Activated CD4-positive, alpha-beta T cell treated with anti-CD3 and anti-CD28 coated beads for 4 hours (primary cell): ENCODE results near the gene HHAT.

Experiments
- DNase-seq, 2 donors: peaks; one replicate each; pipeline ENCODE4 v3.0.0-alpha.2; 2020

Gene HHAT

GRCh38 chr1:210500831-210501230, 172.1 kb downstream of the HHAT start:
- DNase-seq: no peak

GRCh38 chr1:210504286-210504685, 175.6 kb downstream of the HHAT start:
- no peak for DNase-seq

GRCh38 chr1:210505601-210506496, 177.1 kb downstream of the HHAT start:
- no peak for DNase-seq

GRCh38 chr1:210506689-210507088, 178.0 kb downstream of the HHAT start:
- DNase-seq: no peak

DNA sequence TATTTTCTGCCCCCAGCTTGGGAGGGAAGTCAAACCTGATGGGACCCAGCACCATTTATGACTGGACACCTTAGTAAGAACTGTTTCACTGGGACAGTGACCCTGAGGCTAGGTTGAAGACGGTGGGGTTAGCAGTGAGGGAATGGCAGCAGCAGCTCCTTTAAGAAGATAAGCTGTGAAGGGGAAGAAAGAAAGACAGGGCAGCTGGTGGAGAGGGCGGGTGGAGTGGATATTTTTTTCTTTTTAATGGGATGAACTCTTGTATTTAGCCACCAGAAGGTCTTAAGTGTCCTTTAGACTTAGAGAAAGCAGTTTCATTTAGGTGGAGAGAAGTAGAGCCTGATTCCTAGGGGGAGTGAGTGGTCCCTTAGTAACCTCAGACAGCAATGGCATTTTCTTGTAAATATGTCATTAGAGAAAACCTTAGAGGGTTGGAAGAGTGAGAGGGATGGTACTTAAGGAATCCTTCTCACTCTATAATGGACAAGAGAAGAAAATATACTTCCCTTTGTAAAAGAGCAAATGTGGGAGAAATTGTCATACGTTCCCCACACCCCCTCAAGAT, 187.5 kb downstream of the HHAT start:
- DNase-seq: no peak

- DNase-seq: no peak
Observed at GRCh38 chr1:210516697-210517459, 188.2 kb downstream of the HHAT start.

- no peak for DNase-seq
Observed at GRCh38 chr1:210523830-210524229, 195.1 kb downstream of the HHAT start.

- DNase-seq: no peak
Observed at GRCh38 chr1:210525716-210526454, 197.2 kb downstream of the HHAT start.

GRCh38 chr1:210527091-210527490, 198.4 kb downstream of the HHAT start:
- no peak for DNase-seq

GRCh38 chr1:210531475-210532222, 202.9 kb downstream of the HHAT start:
- DNase-seq: no peak

GRCh38 chr1:210532223-210532598, 203.5 kb downstream of the HHAT start:
- DNase-seq: no peak

DNA sequence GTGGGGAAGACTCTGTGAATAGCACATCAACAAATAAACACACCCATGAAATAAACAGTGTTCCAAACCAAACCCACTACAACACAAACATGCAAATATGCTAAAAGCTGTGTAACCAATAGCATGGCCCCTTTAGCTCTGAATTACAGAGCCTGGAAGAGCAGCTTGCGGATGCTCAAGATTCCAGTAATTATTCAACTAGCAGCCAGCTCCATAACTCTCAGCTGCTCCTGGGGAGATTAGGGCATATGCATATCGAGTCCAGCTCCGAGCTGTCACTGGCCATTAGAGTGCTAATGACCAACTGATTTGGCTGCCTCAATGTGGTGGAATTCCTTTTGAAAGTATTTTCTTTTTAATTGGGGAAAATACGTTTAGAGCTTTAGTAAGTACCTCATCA, 207.1 kb downstream of the HHAT start:
- DNase-seq: no peak

DNA sequence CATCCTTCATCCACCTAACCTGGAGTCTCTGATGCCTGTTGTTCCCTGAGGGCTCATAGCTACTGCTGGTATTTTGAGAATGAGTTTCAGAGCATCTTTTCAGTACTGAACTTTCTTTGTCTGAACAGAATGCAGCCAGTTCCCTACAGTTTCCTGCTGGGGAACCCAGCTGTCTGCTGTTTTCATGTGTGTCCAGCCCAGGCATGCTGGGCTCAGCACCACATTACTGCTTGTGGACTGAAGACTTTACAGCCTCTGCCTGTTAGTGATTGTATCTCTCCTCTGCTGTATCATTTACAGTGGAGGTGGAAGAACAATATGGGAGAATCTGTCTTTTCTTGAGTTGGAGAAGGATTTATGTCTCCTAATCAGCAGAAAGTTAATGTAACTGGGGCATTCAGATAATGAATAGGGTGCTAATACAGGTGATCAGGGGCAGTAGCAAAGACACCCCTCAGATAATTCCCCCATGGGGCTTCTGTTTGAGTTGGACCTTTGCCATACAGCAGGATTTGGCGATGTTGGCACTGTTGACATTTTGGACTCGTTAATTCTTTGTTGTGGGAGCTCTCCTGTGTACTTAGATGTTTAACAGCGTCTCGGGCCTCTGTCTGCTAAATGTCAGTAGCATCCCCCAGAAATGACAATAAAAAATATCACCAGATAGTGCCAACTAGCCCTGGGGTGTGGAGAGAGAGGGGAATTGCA, 207.7 kb downstream of the HHAT start:
- no peak for DNase-seq

- DNase-seq: no peak
Observed at GRCh38 chr1:210540288-210540687, 211.6 kb downstream of the HHAT start.

DNA sequence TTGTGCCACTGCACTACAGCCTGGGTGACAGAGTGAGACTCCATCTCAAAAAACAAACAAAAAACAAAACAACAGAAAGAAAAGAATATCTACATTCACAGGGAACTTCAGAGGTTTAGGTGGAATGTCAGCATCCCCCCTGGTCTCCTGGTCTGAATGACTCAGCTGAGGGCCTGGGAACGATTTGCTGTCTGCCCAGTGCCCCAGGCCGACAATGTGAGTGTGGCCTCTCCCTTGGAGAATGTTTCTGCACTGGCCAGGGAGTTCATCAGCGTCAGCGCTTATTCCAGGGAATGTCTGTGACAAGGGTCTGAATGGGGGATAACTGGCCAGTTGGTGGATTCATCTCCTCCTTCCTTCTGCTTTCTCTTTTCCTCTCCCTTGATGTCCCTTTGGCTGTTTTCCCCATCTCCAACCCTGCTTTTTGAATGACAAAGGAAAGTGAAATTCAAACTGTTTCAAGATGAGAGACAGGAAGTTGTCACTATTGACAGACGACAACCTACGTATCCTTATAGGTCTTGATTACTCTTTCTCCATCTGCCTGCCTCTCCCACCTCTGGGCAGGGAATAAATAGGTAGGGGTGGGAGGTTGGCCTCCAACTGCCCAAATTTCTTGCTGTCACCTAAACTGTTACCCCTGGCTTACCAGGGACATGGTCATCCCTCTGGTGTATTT, 213.1 kb downstream of the HHAT start:
- no peak for DNase-seq

DNA sequence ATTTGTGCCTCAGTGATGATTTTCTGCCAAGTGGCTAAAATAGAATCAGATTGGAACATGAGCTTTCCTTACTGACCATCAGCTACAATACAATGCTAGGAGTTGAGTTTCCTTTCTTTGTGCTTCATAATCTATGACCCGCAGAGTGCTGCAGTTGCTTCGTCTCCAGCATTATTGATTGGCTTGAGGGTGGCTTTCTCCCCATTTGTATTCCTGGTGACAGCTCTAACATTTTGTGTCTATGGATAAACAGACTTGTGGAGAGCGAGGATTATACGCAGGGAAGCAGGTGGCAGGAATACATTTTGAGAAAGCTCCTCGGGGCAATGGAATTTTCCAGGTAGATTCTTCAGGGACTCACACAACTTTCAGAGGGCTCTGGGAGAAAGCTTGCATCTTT, 223.2 kb downstream of the HHAT start:
- no peak for DNase-seq

DNA sequence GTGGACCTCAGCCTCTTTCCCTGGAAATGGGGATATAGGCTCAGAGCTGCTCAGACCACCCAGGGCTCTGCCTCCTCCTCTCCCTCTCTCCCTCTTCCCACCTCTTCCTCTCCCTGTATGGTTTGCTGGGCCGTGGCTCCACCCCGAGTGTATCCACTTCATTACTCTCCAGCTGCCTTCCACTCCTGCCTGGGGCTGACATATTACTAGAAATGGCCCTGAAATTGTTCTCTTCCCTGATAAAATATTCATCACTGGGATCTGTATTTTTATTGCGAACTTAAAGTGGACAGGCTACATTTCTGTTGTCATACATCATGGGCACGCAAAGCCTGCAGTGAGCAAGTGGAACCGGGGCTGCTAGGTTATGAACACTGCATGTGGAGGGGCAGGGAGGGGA, 225.0 kb downstream of the HHAT start:
- no peak for DNase-seq

- no peak for DNase-seq
Observed at GRCh38 chr1:210554382-210554781, 225.7 kb downstream of the HHAT start.

GRCh38 chr1:210556475-210556874, 227.8 kb downstream of the HHAT start:
- no peak for DNase-seq

- DNase-seq: no peak
Observed at GRCh38 chr1:210557426-210558077, 228.8 kb downstream of the HHAT start.

DNA sequence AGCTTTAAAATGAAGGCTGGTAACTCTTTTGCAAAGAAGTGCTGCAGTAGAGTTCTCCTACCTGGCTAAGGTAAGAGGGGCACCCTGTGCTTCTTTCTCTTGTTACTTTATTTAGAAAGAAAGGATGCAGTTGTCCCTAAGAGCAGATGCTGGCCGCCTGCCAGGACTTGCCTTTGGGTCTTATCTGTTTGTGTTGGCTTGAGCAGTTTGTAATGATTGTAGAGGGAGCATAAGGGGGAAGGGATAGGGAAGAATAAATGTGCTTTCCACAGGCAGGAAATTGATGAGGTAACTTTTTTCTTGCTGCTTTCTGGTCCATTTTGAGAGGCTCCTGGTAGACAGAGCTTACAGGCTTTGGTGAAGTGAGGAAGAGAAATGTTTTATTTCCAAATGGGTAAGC, 229.6 kb downstream of the HHAT start:
- no peak for DNase-seq
